ENCODE data around the gene MIPOL1.

GRCh38 chr14:37153005-37153404 lies 44.7 kb upstream of the MIPOL1 start:
- TF ChIP-seq, protein P1, sequence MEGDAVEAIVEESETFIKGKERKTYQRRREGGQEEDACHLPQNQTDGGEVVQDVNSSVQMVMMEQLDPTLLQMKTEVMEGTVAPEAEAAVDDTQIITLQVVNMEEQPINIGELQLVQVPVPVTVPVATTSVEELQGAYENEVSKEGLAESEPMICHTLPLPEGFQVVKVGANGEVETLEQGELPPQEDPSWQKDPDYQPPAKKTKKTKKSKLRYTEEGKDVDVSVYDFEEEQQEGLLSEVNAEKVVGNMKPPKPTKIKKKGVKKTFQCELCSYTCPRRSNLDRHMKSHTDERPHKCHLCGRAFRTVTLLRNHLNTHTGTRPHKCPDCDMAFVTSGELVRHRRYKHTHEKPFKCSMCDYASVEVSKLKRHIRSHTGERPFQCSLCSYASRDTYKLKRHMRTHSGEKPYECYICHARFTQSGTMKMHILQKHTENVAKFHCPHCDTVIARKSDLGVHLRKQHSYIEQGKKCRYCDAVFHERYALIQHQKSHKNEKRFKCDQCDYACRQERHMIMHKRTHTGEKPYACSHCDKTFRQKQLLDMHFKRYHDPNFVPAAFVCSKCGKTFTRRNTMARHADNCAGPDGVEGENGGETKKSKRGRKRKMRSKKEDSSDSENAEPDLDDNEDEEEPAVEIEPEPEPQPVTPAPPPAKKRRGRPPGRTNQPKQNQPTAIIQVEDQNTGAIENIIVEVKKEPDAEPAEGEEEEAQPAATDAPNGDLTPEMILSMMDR (IDR thresholded peaks at IDR 0.05) = no peak
- no peak for TF ChIP-seq POLR2AphosphoS5 (IDR thresholded peaks at IDR 0.05; ENCODE audit: insufficient read depth in 1 of 2, low read depth in 1 of 2)

Data from vagina (tissue), 2 donors.